Endothelial cell (in vitro differentiated cells): ENCODE data around the gene EOLA1. TPM values are rescaled to one million over a fixed set of nuclear protein-coding genes. Genes with fewer than 3 reads are reported as not detected.
"Not testable (repeated sequence)": the region's sequence is repeated elsewhere in the genome, so short reads cannot be mapped to it uniquely, and the experiment has no call there.

ENCODE experiments used
- DNase-seq: peaks from one replicate; pipeline ENCODE4 v3.0.0; 2021; ENCODE audit warnings: low spot score
- H3K27ac Mint-ChIP-seq: one replicate; pipeline ENCODE4 v1.8.0; 2021; ENCODE audit warnings: mixed read lengths, inconsistent platforms; ENCODE audit not compliant: unreplicated experiment
- H3K27me3 Mint-ChIP-seq: one replicate; pipeline ENCODE4 v1.8.0; 2021; ENCODE audit warnings: mild to moderate bottlenecking, moderate library complexity, mixed read lengths, inconsistent platforms; ENCODE audit not compliant: unreplicated experiment
- H3K36me3 Mint-ChIP-seq: one replicate; pipeline ENCODE4 v1.8.0; 2021; ENCODE audit warnings: mild to moderate bottlenecking, low read depth, mixed read lengths, inconsistent platforms; ENCODE audit not compliant: unreplicated experiment
- H3K4me1 Mint-ChIP-seq: one replicate; pipeline ENCODE4 v1.8.0; 2021; ENCODE audit warnings: mild to moderate bottlenecking, mixed read lengths, inconsistent platforms; ENCODE audit not compliant: unreplicated experiment
- H3K4me3 Mint-ChIP-seq: one replicate; pipeline ENCODE4 v1.8.0; 2021; ENCODE audit warnings: mild to moderate bottlenecking, mixed read lengths, inconsistent platforms; ENCODE audit not compliant: unreplicated experiment
- H3K9me3 Mint-ChIP-seq: one replicate; pipeline ENCODE4 v1.8.0; 2021; ENCODE audit warnings: mixed read lengths, inconsistent platforms; ENCODE audit not compliant: unreplicated experiment
- total RNA-seq: library from RNA; stranded (reverse); fragmentation: NEBNext Ultra II Directional; extraction: Animal tissue kit (Norgen Biotek cat#: 25700); gene quantifications from one replicate; pipeline ENCODE4 v1.2.1, GENCODE V29; 2021; ENCODE audit not compliant: unreplicated experiment
- TF ChIP-seq, protein P1 (sequence below): fragments of 200-600 bp; sonication (generic); IDR thresholded peaks from one replicate; pipeline ENCODE4 v1.5.0; 2021; ENCODE audit warnings: antibody characterized with exemption; ENCODE audit not compliant: unreplicated experiment

Gene EOLA1
- total RNA-seq, 1 donor from 2014 or later, result 57.4 TPM

DNA sequence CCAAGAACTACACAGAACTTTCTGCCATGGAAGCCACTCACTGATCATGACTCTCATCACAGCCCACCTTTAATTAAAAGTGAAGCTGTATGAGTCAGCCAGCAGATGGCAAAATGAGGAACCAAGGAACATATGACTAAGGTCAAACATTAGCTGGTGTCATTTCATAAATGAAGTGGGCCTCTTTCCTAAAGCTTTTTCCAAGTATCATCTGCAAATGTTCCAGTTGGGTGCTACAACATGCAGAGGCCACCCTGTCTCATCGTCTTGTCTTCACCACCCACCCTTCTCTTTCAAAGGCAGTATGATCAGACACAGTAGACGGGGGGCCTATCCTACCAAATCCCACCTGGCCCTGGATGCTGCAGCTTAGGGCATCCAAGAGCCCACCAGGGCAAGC is 9.2 kb upstream of the EOLA1 start:
- peaks cover 7% of the 10 kb centered on the region for H3K27me3 Mint-ChIP-seq
- no peaks in the 10 kb centered on the region for H3K9me3 Mint-ChIP-seq
- H3K4me1 Mint-ChIP-seq, result peaks cover 9% of the 10 kb centered on the region
- TF ChIP-seq, protein P1, sequence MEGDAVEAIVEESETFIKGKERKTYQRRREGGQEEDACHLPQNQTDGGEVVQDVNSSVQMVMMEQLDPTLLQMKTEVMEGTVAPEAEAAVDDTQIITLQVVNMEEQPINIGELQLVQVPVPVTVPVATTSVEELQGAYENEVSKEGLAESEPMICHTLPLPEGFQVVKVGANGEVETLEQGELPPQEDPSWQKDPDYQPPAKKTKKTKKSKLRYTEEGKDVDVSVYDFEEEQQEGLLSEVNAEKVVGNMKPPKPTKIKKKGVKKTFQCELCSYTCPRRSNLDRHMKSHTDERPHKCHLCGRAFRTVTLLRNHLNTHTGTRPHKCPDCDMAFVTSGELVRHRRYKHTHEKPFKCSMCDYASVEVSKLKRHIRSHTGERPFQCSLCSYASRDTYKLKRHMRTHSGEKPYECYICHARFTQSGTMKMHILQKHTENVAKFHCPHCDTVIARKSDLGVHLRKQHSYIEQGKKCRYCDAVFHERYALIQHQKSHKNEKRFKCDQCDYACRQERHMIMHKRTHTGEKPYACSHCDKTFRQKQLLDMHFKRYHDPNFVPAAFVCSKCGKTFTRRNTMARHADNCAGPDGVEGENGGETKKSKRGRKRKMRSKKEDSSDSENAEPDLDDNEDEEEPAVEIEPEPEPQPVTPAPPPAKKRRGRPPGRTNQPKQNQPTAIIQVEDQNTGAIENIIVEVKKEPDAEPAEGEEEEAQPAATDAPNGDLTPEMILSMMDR, result no peak
- peaks cover 15% of the 10 kb centered on the region for H3K36me3 Mint-ChIP-seq
- no peak overlapping the region for H3K4me3 Mint-ChIP-seq
- no peak overlapping the region for H3K27ac Mint-ChIP-seq
- DNase-seq, result no peak

DNA sequence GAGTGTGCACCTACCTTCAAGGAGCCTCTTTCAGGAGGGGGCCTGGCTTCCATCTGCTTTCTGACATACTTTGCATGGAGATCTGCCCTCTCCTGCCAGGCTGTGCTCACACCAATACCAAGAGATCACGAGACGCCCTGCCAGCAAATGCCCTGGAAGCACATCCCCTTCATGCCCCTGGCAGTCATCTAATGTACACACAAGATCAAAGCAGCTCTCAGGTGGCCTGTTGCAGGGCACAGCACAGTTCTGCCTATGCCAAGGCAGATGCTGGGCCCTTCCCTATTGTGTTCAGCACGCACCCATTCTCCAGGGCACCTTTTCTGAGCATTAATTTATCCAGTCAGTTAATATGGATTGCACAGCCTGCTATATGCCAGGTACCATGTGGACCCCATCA is 7.9 kb upstream of the EOLA1 start:
- not testable (repeated sequence) for H3K4me3 Mint-ChIP-seq, H3K27ac Mint-ChIP-seq, DNase-seq, H3K4me1 Mint-ChIP-seq, H3K27me3 Mint-ChIP-seq, H3K9me3 Mint-ChIP-seq
- H3K36me3 Mint-ChIP-seq, result peaks cover 15% of the 10 kb centered on the region

DNA sequence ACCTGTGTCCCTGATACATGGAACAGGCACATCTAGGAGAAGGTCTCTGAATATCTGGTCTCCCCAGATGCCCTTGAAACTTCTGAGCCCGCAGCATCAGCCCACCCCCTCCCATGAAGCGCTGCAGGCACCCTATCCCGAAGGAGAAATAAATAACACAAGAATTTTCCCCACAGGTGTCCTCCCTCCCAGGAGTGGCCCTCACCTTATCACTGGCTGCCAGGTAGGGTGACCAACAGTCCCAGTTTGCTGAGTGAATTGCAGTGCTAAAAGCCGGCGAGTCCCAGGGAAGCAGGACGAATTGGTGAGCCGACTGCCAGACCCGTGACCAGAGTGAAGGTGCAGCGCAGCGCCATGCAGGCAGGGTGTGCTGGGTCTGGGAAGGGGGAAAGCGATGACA is 6.8 kb upstream of the EOLA1 start:
- not testable (repeated sequence) for H3K4me3 Mint-ChIP-seq, H3K4me1 Mint-ChIP-seq, H3K27me3 Mint-ChIP-seq, H3K9me3 Mint-ChIP-seq, DNase-seq
- Mint-ChIP-seq H3K36me3 (peaks cover 15% of the 10 kb centered on the region), H3K27ac (peak overlapping the region; percentile 36)

DNA sequence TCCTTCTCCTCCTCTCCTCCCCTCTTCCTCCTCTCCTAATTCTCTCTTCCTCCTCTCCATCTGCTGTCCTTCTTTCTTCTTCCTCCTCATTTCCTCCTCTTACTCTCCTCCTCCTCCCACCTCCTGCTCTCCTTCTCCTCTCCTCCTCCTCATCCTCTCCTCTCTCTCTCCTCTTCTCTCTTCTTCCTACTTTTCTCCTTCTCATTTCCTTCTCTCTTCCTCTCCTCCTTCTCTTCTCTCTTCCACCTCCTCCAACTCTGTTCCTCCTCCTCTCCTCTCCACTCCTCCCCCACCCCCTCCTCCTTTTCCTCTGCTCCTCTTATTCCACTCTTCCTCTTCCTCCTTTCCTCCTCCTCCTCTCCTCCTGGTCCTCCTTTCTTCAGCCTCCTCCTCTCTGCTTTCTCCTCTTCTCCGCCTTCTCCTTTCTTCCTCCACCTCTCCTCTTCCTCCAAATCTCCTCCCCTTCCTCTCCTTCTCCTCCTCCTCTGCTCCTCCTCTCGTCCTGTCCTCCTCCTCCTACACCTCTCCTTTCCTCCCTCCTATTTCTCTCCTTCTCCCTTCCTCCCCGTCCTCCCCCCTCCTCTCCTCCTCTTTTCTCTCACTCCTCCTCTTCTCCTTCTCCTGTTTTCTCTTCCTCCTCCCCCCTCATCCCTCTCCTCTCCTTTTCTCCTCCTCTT is 5.7 kb upstream of the EOLA1 start:
- not testable (repeated sequence) for H3K4me1 Mint-ChIP-seq, H3K27ac Mint-ChIP-seq, DNase-seq, H3K9me3 Mint-ChIP-seq, H3K4me3 Mint-ChIP-seq
- H3K27me3 Mint-ChIP-seq, result peaks cover 14% of the 10 kb centered on the region
- peaks cover 15% of the 10 kb centered on the region for H3K36me3 Mint-ChIP-seq

DNA sequence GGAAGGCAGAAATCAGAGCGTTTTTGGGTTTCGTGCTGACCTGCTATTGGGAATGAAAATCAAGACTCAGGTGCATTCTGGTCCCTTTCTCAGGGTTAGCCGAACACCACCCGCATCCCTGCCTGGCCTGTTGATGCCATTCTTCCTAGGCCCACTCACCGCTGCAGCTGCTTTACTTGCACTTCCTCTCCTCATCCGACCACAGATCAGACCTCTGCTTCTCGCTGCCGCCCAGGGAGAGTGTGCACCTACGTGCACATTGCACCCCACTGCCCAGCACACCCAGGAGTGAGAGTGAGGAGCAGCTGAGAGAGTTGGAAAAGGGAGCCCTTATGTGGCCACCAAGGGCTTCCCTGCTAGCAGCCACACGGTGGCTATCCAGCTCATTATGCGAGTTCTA is 3.3 kb upstream of the EOLA1 start:
- H3K27me3 Mint-ChIP-seq, result peaks cover 15% of the 10 kb centered on the region
- not testable (repeated sequence) for H3K9me3 Mint-ChIP-seq, DNase-seq, H3K4me3 Mint-ChIP-seq, H3K27ac Mint-ChIP-seq, H3K36me3 Mint-ChIP-seq
- H3K4me1 Mint-ChIP-seq, result peaks cover 18% of the 10 kb centered on the region

DNA sequence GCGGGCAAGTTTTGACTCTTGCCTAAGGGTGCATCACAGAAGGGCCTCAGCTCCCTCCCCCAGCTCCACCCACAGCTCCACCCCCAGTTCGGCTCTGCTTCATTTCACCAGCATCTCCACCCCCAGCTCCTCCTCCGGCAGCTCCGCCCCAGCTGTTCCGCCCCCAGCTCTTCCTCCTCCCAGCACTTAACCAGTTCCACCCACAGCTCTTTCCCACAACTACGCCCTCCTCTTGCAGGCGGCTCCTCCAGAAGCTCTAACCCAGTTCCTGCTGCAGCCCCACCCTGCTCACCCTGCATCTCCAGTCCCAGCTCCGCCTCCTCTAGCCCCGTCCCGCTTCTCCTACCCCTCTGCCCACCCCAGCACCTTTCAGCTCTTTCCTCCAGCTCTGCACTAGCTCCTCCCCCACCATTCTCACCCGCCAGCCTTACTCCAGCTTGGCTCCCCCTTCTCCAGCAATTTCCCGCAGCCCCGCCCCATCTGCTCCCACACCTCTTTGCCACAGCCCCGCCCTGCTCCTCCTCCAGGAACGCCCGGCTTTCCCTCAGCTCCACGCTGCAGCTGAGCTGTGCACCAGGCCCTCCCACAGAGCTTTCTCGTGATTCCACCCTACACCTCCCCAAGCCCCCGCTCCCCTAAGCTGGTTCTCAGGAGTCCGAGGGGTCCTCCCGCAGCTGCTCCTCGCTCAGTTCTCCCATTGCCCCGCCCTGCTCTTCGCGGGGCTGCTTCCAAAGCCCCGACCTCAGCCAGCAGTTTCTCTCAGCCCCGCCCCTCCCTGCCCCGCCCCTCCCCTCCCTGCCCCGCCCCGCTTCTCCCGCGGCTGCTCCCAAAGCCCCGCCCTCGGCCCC is 1.3 kb upstream of the EOLA1 start:
- TF ChIP-seq, protein P1, result no peak
- Mint-ChIP-seq H3K36me3 (peaks cover 4% of the 10 kb centered on the region), H3K27ac (peak overlapping the region; percentile 48), H3K4me3 (peak overlapping the region; percentile 86), H3K4me1 (peaks cover 21% of the 10 kb centered on the region), H3K9me3 (no peaks in the 10 kb centered on the region), H3K27me3 (peaks cover 13% of the 10 kb centered on the region)
- DNase-seq, result peak; percentile 67
